Cortex of kidney (tissue), 1 donor: Measurements from ENCODE around the gene PRAMEF9.
"Not testable (repeated sequence)": the region's sequence is repeated elsewhere in the genome, so short reads cannot be mapped to it uniquely, and the experiment has no call there.

Experiments
- DNase-seq: peaks from one replicate; lab custom pipeline; 2025; lab: John Stamatoyannopoulos, UW

Gene PRAMEF9

GRCh38 chr1:13171548-13171947, at the start of gene PRAMEF9:
TSS of gene PRAMEF9 (plus strand) at chr1:13171848. CDS start at chr1:13175281, 3,433 bp downstream.
- DNase-seq, result not testable (repeated sequence)

GRCh38 chr1:13155909-13156308, 15.7 kb upstream of the PRAMEF9 start, which contains the start of gene PRAMEF26:
TSS of gene PRAMEF26 (minus strand) at chr1:13156009. CDS start at chr1:13153095, 2,914 bp downstream.
- not testable (repeated sequence) for DNase-seq

DNA sequence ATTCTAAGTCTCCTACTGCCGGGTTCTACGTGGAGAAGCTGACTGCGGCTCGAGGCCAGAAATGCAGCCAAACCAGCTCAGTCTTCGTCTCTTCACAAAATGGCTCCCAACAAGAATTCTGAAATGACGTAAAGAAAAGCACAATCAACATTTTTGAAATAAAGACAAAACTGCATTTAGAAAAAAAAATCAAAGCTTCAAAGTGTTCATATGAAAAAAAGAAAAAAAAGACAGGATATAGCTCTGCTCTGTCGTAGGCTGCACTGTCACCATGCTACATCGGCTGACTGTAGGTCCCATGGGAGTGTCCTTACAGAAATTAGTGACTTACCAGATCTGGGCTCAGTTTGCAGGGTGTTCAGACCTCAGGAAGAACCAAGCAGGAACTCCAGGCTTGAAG, 6.1 kb upstream of the PRAMEF9 start, which contains the start of gene HNRNPCL4:
Gene HNRNPCL4, minus strand, starts transcription at position 101 of the 400 bp plus-strand sequence. CDS start 164 bp downstream, outside the sequence.
- DNase-seq, result not testable (repeated sequence)

DNA sequence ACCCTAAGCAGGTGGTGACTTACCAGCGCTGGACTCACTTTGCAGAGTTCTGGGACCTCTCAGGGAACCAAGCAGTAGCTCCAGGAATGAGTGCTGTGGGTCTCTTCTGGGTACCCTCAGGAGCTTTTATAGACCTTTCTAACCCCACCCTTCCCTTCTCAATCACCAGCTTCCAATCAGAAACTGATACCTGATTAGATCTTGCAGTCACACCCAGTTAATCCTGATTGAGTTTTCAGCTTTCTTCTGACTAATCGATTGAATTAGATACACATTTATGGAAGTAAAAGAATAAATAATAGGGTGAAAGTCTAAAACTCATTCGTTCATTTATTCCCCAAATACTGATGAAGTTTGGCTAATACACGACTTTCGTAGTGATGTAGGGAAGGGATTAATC, 29.7 kb downstream of the PRAMEF9 start, which contains the start of gene PRAMEF13:
Gene PRAMEF13, minus strand, starts transcription at position 101 of the 400 bp plus-strand sequence. CDS start 1,820 bp downstream, outside the sequence.
- DNase-seq, result not testable (repeated sequence)

- DNase-seq, result not testable (repeated sequence)
Observed at GRCh38 chr1:13208712-13209111, 37.1 kb downstream of the PRAMEF9 start.

- not testable (repeated sequence) for DNase-seq
Observed at GRCh38 chr1:13216619-13217018, 45.0 kb downstream of the PRAMEF9 start.

DNA sequence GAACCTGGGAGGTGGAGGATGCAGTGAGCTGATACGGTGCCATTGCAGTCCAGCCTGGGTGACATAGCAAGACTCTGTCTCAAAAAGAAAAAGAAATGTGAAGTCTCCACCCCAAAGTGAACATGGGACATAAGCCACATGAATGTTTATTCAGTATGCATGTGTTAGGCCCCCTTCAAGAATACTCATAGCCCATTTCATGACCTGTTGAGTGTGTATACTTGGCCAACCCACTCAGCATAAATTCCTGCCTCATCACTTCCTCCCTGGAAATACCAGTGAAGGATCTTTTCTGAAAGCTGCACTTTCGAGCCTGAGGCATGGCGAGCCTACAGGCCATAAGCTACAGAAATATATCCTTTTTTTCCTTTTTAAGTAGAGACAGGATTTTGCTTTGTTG, 47.6 kb downstream of the PRAMEF9 start:
- not testable (repeated sequence) for DNase-seq

GRCh38 chr1:13222788-13223187, 51.1 kb downstream of the PRAMEF9 start:
- DNase-seq, result not testable (repeated sequence)

DNA sequence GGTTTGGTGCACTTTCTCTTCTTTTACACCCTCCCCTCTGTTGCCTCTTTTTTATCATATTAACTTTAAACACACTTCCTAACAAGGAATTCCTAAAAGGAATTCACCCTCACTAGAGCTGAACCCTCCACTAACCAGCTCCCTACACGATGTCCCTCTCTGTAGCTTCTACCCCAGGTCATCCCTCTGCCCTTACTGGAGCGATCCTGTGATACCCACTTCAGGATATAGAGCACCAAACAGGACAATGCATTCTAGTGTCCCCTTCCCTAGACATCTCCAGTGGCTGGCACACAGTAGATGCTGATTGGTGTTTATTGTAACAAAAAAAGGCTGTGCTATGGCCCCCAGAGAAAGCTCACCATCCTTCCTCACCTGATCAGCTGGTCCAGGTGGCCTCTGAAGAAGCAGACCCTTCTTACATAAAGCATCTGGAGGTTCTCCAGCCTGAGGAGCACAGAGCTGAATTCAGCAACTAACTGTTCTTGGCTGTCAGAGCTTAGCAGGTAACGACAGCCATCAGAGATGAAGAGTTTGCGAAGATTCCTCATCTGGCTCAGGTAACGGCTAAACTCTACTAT, 52.9 kb downstream of the PRAMEF9 start:
- DNase-seq, result no peak

DNA sequence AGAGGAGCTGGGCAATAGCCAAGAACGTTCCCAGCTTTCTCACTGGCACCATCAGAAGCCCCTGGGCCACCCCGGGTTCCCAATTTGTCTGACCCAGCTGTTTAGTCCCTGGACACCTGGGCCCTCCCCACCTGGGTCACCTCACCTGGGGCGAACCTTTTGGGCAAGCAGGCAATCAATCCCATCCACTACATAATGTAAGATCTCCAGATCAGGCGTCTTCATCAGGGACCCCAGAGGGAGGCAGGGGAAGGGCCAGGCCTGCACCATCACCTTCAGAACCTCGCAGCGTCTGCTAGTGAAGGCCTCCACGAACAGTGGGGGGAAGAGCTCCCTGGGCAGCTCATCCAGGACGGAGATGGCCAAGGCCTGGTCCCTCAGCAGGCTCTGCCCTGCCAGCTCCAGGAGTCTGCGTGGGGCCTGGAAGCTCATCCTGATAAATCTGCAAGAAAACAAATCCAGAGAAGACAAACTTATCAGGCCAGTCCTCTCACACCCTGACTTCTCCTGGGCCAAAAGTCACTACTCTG, 54.1 kb downstream of the PRAMEF9 start, which contains the start of gene PRAMEF18:
Gene PRAMEF18, minus strand, starts transcription at position 480 of the 530 bp plus-strand sequence. Its CDS starts 48 bp downstream, at position 432.
- DNase-seq, result not testable (repeated sequence)

DNA sequence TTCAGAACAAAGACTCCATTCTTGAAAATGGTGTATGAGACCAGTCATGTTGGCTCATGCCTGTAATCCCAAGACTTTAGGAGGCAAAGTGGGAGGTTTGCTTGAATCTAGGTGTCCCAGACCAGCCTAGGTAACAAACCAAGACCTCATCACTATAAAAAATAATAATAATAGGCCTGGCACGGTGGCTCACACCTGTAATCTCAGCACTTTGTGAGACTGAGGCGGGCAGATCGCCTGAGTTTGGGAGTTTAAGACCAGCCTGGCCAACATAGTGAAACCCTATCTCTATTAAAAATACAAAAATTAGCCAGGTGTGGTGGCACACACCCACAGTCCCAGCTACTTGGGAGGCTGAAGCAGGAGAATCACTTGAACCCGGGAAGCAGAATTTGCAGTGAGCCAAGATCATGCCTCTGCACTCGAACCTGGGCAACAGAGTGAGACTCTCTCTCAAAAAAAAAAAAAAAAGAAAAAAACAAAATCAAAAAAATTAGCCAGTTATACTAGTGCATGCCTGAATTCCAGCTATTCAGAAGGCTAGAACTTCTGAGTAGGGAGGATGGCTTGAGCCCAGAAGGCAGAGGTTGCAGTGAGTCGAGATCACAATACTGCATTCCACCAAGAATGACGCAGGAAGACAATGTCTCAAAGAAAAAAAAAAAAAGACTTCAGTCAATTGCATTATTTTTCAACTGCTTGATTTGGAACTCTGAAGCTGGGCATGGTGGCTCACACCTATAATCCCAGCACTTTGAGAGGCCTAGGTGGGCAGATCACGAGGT, 55.8 kb downstream of the PRAMEF9 start:
- DNase-seq, result not testable (repeated sequence)

- no peak for DNase-seq
Observed at GRCh38 chr1:13228343-13228781, 56.7 kb downstream of the PRAMEF9 start.
